Raji (cell line): Measurements from ENCODE around the gene CFAP46.

Experiments used
- POLR2A ChIP-seq: IDR thresholded peaks from 2 replicates; pipeline ENCODE4 v1.6.1; 2011; ENCODE audit warnings: low read depth, low read length, control low read depth; ENCODE audit not compliant: insufficient read depth

CFAP46 gene

DNA sequence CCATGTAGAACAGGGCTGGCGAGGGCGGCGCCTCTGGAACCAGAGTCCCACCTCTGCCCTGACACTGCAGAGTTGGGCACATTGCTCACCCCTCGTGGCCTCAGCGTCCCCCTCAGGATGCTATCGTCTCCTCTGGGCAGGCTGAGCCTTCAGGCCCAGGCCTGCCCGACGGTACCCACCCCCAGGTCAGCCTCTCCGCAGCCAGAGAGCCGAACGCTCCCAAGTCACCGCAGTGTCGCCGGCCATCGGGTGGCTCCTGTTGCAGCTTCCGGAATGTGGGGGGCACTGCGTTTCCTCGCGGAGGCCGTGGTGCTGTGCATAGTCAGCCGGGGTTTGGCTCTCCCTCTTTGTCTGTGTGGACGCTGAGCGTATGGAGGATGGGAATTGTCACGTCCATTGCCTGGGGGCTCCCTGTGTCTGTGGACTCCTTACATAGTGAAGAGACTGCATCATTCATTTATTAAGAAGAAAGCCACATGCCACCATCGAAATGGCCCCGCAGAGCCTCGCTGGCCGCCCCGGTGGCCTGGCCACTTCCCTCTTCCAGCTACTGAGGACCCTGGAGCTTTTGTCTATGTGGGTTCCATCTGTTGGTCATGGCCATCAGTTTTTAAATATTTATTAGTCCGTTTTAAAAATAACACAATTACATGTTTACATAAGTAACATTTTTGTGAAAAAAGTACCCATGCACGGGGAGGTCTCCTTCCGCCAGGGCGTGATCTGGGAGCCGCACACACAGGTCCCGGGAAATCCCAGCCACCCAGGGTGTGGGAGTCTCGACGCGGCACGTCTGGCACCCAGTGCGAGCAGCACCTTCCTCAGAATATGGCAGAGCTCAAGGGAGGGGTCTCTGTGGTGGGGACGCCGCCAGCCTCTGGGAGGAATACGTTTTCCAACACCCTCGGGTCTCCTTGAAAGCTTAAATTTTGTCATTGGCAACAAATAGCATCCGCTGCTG is 172.0 kb downstream of the CFAP46 start:
- no peak for TF ChIP-seq POLR2A

- no peak for TF ChIP-seq POLR2A
Observed at GRCh38 chr10:132768346-132769248, 173.8 kb downstream of the CFAP46 start.

DNA sequence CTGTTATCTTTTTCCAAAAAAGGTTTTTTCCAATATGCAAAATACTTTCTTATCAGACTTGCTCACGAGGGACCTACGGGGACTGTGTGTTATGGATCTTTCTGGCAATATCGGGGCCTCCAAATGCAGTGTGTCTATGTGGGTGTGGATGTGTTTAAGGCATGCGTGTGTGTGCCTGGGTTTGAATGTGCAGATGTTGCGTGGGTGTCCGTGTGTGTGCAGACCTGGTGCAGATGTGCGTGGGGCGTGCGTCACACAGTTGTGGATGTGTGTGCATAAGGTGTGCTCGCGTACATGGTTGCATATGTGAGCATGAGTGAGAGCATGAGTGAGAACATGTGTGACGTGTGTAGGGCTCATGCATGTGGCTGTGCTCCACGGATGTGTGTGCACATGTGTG is 176.1 kb downstream of the CFAP46 start:
- no peak for TF ChIP-seq POLR2A

DNA sequence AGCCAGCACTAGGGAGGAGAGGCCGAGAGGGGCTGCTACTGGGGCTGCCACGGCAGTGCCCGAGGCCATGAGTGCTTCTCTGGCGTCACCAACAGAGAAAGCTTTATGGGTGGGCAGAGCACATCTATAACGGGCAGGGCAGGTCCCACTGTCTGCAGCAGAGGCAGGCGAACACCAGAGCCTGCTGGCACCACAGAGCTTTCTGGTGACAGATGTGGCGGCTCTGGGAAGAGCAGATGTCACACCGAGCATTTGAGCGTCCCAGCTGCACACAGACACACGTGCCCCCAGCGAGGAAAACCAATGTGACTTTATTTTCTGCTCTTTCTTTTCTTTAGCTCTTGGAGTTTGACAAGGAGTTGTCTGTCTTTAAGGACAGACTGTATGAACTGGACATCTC is 176.9 kb downstream of the CFAP46 start:
- no peak for TF ChIP-seq POLR2A

DNA sequence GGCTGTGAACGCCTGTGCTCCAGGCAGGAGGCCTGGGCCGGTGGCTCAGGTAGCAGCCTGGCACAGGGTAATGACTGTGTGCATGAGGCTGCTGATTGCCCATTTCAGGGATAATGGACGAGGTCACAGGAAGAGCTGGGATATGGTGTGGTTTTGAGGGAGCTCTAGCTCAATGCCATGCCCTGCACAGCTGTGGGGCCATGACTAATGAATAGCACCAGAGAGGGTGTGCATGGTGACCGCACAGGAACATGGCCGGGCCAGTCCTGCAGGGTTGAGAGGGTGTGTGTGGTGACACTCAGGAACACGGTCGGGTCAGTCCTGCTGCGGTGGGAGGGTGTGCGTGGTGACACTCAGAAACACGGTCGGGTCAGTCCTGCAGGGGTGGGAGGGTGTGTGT is 178.3 kb downstream of the CFAP46 start:
- no peak for TF ChIP-seq POLR2A

DNA sequence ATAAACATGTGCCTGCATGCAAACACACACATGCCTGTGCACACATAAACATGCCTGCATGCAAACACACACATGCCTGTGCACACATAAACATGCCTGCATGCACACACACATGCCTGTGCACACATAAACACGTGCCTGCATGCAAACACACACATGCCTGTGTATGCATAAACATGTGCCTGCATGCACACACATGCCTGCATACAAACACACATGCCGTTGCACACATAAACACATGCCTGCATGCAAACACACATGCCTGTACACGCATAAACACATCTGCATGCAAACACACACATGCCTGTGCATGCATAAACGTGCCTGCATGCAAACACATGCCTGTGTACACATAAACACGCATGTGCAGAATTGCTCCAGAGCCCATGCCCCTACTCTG is 178.8 kb downstream of the CFAP46 start:
- TF ChIP-seq POLR2A = no peak

DNA sequence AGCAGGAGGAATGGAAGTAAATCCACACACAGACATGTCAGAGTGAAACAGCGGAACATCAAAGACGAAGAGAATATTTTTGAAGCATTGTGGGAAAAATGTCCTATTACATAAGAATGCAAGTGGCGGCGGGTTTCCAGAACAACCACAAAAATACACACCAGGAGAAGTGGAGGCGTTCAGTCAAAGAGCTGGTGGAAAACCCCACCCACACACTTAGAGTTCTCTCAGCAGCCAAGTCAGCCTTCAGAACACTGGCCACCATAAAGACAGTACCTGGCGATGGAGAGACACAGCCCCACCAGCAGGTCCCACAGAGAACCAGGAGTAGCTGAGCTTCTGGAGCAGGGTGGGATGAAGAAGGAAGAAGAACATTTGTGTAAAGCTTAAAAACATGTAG is 180.1 kb downstream of the CFAP46 start:
- no peak for TF ChIP-seq POLR2A

GRCh38 chr10:132761395-132762060 is 180.8 kb downstream of the CFAP46 start:
- no peak for TF ChIP-seq POLR2A

DNA sequence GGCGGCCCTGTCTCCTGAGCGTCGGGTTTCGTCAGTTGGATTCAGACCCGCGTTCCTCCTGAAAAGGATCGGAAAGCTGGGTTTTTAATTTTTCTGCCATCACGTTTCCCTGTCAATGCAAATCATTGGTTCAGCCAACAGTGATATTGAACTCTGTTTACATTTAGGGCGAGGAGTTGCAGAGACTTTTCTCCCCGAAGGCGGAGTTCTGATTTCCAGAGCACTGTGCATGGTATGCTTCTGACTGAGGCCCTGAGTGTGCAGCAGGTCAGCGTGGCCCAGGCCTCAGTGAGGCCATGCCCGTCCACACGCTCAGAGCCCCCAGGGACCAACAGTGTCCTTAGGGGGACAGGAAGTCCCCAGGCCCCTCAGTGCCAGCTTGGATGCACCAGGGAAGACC is 183.5 kb downstream of the CFAP46 start:
- no peak for TF ChIP-seq POLR2A
